A549 (cell line): Measurements from ENCODE around the gene NINL.

Experiments
- CEBPB ChIP-seq, 2 experiments: fragments of >200 bp in 1 of 2; sonication (Bioruptor Twin) in 1 of 2; formaldehyde crosslinking in 1 of 2; IDR thresholded peaks; 2 replicates each; pipeline ENCODE4 v1.6.1; 2012 to 2016
- CHD4 ChIP-seq: fragments of 200-600 bp; sonication (generic); IDR thresholded peaks from 2 replicates; pipeline ENCODE4 v1.6.1; 2016; ENCODE audit warnings: antibody characterized with exemption, mild to moderate bottlenecking, borderline replicate concordance
- CTCF ChIP-seq: fragments of >200 bp; sonication (Bioruptor Twin); formaldehyde crosslinking; IDR thresholded peaks from 3 replicates; pipeline ENCODE4 v1.5.1; 2016
- GATA3 ChIP-seq: IDR thresholded peaks from 2 replicates; pipeline ENCODE4 v1.6.1; 2012; ENCODE audit warnings: borderline replicate concordance
- HOXA7 ChIP-seq: fragments of 250-450 bp; sonication (Bioruptor Pico); IDR thresholded peaks from 2 replicates; pipeline ENCODE4 v1.5.0; 2020; ENCODE audit warnings: mild to moderate bottlenecking, moderate library complexity
- MAFK ChIP-seq: fragments of 450-650 bp; IDR thresholded peaks from 2 replicates; pipeline ENCODE4 v1.6.1; 2014; ENCODE audit not compliant: partially characterized antibody
- POLR2A ChIP-seq: IDR thresholded peaks from 2 replicates; pipeline ENCODE4 v1.6.1; 2012; ENCODE audit warnings: mild to moderate bottlenecking, low read length
- RAD21 ChIP-seq, 2 experiments: fragments of >200 bp in 1 of 2; sonication (Bioruptor Twin) in 1 of 2; formaldehyde crosslinking in 1 of 2; IDR thresholded peaks in 1 of 2; conservative IDR thresholded peaks in 1 of 2; 2 replicates in 1 of 2; 3 replicates in 1 of 2; pipeline ENCODE4 v1.6.1; 2012 to 2018; ENCODE audit warnings: inconsistent platforms in 1 of 2

GRCh38 chr20:25563876-25564275 lies 21.5 kb downstream of the NINL start:
- TF ChIP-seq RAD21 (conservative IDR thresholded peaks at IDR 0.05 in 1 of 2, IDR thresholded peaks at IDR 0.05 in 1 of 2) = no peak
- TF ChIP-seq GATA3 = no peak
- no peak for TF ChIP-seq POLR2A
- no peak for TF ChIP-seq MAFK
- TF ChIP-seq CHD4 = no peak
- no peak for TF ChIP-seq CEBPB (IDR thresholded peaks at IDR 0.05)
- TF ChIP-seq CTCF = no peak
- TF ChIP-seq HOXA7 (CRISPR knock-in tag) = no peak
